DND-41 (cell line): Measurements from ENCODE around the gene ALPL.
"Not testable (repeated sequence)": the region's sequence is repeated elsewhere in the genome, so short reads cannot be mapped to it uniquely, and the experiment has no call there.

Source experiments
- ATAC-seq: fragments of 200-7000 bp; cut with Tn5 transposase; 3 replicates; pipeline ENCODE4 v1.9.1; 2021; ENCODE audit warnings: low read depth; ENCODE audit not compliant: insufficient read depth
- DNase-seq: peaks from one replicate; pipeline ENCODE4 v3.0.0-alpha.2; 2020
- H2AFZ ChIP-seq: 2 replicates; pipeline ENCODE4 v1.6.0; 2012; ENCODE audit warnings: low read depth, low read length
- H3K27ac ChIP-seq: 2 replicates; pipeline ENCODE4 v1.5.1; 2012; ENCODE audit warnings: low read length, inconsistent platforms
- H3K27me3 ChIP-seq: fragments of 200-600 bp; sonication (generic); 2 replicates; pipeline ENCODE4 v1.6.0; 2012; ENCODE audit warnings: low read length, mild to moderate bottlenecking, inconsistent platforms; ENCODE audit not compliant: insufficient read depth, poor library complexity
- H3K36me3 ChIP-seq: 2 replicates; pipeline ENCODE4 v1.5.1; 2012; ENCODE audit warnings: low read length, inconsistent platforms; ENCODE audit not compliant: insufficient read depth
- H3K4me1 ChIP-seq: 2 replicates; pipeline ENCODE4 v1.5.1; 2012; ENCODE audit warnings: mild to moderate bottlenecking, low read length; ENCODE audit not compliant: insufficient read depth
- H3K4me2 ChIP-seq: 2 replicates; pipeline ENCODE4 v1.6.0; 2012; ENCODE audit warnings: mild to moderate bottlenecking, moderate library complexity, low read length, inconsistent platforms; ENCODE audit not compliant: insufficient read depth
- H3K4me3 ChIP-seq, 2 experiments: fragments of 200-600 bp in 1 of 2; shearing (Covaris generic) in 1 of 2; 2 replicates each; pipeline ENCODE4 v1.5.1; 2012 to 2016; ENCODE audit warnings: inconsistent platforms in 2 of 2, low read length in 2 of 2, mild to moderate bottlenecking in 2 of 2, low read depth in 1 of 2, moderate library complexity in 1 of 2
- H3K79me2 ChIP-seq: 2 replicates; pipeline ENCODE4 v1.6.0; 2012; ENCODE audit warnings: low read length, inconsistent platforms; ENCODE audit not compliant: insufficient read depth
- H3K9ac ChIP-seq: 2 replicates; pipeline ENCODE4 v1.6.0; 2012; ENCODE audit warnings: low read depth, mild to moderate bottlenecking, inconsistent platforms, low read length, moderate library complexity
- H3K9me3 ChIP-seq: 2 replicates; pipeline ENCODE4 v1.5.1; 2012; ENCODE audit warnings: low read length, moderate library complexity, mild to moderate bottlenecking, inconsistent platforms; ENCODE audit not compliant: insufficient read depth, severe bottlenecking
- H4K20me1 ChIP-seq: 2 replicates; pipeline ENCODE4 v1.6.0; 2012; ENCODE audit warnings: low read length; ENCODE audit not compliant: insufficient read depth
- EZH2 ChIP-seq: IDR thresholded peaks from 3 replicates; pipeline ENCODE4 v1.6.1; 2012; ENCODE audit warnings: borderline replicate concordance, low read depth, mild to moderate bottlenecking, moderate library complexity, low read length, inconsistent platforms; ENCODE audit not compliant: severe bottlenecking
- TF ChIP-seq, protein P1 (sequence below): IDR thresholded peaks from 2 replicates; pipeline ENCODE4 v1.5.1; 2012; ENCODE audit warnings: borderline replicate concordance, low read length, moderate library complexity, mild to moderate bottlenecking; ENCODE audit not compliant: poor library complexity, severe bottlenecking; ENCODE audit errors: extremely low read depth

The ALPL gene

DNA sequence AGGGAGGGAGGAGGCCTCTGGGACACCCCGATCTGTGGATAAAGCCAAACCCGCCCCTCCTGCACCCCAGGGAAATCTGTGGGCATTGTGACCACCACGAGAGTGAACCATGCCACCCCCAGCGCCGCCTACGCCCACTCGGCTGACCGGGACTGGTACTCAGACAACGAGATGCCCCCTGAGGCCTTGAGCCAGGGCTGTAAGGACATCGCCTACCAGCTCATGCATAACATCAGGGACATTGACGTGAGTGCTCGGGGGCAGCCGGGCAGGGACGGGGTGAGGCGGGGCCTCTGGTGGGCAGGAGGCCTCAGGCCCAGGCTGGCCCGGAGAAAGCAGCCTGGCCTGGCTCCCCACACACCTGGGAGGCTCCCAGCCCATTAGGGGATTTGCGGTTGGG is 54.7 kb downstream of the ALPL start:
- Histone ChIP-seq H3K4me2 (no peak overlapping the region), H3K9me3 (no peaks in the 10 kb centered on the region), H3K4me1 (no peaks in the 10 kb centered on the region), H3K27me3 (no peaks in the 10 kb centered on the region), H3K9ac (no peak overlapping the region), H3K79me2 (no peaks in the 10 kb centered on the region), H2AFZ (no peak overlapping the region), H3K27ac (no peak overlapping the region), H3K36me3 (no peaks in the 10 kb centered on the region), H4K20me1 (peaks cover 4% of the 10 kb centered on the region; the same call in 1 of the 2 replicates), H3K4me3 (no peak overlapping the region)
- ATAC-seq (no peak), DNase-seq (no peak)
- TF ChIP-seq, protein P1, sequence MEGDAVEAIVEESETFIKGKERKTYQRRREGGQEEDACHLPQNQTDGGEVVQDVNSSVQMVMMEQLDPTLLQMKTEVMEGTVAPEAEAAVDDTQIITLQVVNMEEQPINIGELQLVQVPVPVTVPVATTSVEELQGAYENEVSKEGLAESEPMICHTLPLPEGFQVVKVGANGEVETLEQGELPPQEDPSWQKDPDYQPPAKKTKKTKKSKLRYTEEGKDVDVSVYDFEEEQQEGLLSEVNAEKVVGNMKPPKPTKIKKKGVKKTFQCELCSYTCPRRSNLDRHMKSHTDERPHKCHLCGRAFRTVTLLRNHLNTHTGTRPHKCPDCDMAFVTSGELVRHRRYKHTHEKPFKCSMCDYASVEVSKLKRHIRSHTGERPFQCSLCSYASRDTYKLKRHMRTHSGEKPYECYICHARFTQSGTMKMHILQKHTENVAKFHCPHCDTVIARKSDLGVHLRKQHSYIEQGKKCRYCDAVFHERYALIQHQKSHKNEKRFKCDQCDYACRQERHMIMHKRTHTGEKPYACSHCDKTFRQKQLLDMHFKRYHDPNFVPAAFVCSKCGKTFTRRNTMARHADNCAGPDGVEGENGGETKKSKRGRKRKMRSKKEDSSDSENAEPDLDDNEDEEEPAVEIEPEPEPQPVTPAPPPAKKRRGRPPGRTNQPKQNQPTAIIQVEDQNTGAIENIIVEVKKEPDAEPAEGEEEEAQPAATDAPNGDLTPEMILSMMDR = no peak
- TF ChIP-seq EZH2 = no peak

DNA sequence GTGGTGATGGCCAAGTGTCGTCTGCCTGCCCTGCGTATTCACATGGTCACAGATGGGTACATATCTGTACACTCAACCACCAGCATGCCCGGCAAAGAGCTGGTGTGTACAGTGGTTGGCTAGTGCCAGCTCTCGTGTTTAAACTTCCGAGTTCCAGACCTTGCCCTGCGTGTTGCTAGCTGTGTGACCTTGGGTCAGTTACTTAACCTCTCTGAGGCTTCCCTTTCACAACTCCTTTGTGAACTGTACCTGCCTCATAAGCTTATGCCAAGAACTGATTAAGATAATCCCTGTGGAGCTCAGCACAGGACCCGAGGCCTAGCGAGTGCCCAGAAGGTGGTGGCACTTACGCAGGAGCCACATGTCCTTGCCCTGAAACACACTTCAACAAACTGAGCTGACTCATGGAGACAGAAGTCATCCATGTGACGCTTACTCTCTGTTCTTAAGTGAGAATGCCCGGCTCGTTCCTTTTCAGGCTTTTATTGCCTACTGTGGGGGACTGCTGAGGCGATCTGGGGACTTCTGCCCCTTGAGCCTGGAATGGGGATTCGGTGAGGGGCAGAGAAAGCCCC is 55.4 kb downstream of the ALPL start:
- no peak for DNase-seq
- Histone ChIP-seq H3K79me2 (no peaks in the 10 kb centered on the region), H4K20me1 (peaks cover 4% of the 10 kb centered on the region; the same call in 1 of the 2 replicates), H3K9me3 (no peaks in the 10 kb centered on the region), H3K36me3 (no peaks in the 10 kb centered on the region), H3K9ac (no peak overlapping the region), H2AFZ (no peak overlapping the region), H3K4me3 (no peak overlapping the region), H3K27me3 (no peaks in the 10 kb centered on the region), H3K4me1 (no peaks in the 10 kb centered on the region), H3K4me2 (no peak overlapping the region), H3K27ac (no peak overlapping the region)
- no peak for ATAC-seq
- TF ChIP-seq, protein P1 = no peak
- no peak for TF ChIP-seq EZH2

DNA sequence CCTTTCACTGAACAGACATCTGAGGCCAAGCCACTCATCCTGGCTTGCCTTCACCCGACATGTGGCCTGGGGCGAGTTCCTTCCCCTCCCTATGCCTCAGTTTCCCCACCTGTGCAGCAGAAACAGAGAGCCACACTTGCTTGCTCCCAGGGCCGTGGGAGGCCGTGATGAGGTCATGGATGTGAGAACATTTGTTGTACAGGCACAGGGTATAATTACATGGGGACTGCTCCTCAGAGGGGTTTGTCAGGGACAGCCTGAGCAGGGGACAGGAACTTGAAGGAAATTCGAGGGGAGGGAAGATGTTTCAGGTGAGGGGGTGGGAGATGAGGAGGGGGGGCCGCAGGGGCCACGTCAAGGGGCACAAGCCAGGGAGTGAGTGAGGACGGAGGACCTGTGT is 56.1 kb downstream of the ALPL start:
- no peak for ATAC-seq
- no peak for TF ChIP-seq EZH2
- TF ChIP-seq, protein P1 = no peak
- H3K9me3 ChIP-seq = no peaks in the 10 kb centered on the region

DNA sequence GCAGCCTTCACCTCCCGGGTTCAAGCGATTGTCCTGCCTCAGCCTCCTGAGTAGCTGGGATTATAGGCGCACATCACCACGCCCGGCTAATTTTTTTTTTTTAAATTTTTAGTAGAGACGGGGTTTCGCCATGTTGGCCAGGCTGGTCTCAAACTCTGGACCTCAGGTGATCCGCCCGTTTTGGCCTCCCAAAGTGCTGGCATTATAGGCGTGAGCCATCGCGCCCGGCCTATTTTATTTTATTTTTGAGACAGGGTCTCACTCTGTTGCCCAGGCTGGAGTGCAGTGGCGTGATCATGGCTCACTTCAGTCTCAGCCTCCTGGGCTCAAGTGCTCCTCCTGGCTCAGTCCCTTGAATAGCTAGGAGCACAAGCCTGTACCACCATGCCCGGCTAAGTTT is 57.1 kb downstream of the ALPL start:
- H3K4me3 ChIP-seq, H3K36me3 ChIP-seq, DNase-seq, H3K27me3 ChIP-seq, H3K4me1 ChIP-seq, H3K4me2 ChIP-seq, H3K9me3 ChIP-seq, H2AFZ ChIP-seq, H3K79me2 ChIP-seq, ATAC-seq, H3K27ac ChIP-seq, H3K9ac ChIP-seq: not testable (repeated sequence)
- H4K20me1 ChIP-seq = peaks cover 11% of the 10 kb centered on the region; the same call in 1 of the 2 replicates

More for the DNA sequence above, 56.1 kb downstream of the ALPL start:
- no peak overlapping the region for H3K27ac ChIP-seq
- no peak overlapping the region for H3K4me2 ChIP-seq
- H3K9ac ChIP-seq = no peak overlapping the region
- peaks cover 6% of the 10 kb centered on the region; the same call in 1 of the 2 replicates for H4K20me1 ChIP-seq
- H3K4me1 ChIP-seq = no peaks in the 10 kb centered on the region
- H3K36me3 ChIP-seq = no peaks in the 10 kb centered on the region
- no peak overlapping the region for H2AFZ ChIP-seq
- DNase-seq = no peak
- no peaks in the 10 kb centered on the region for H3K79me2 ChIP-seq
- H3K4me3 ChIP-seq = no peak overlapping the region
- H3K27me3 ChIP-seq = no peaks in the 10 kb centered on the region
